K562 (cell line): ENCODE data around the gene AGAP1. TPM values are rescaled to one million over a fixed set of nuclear protein-coding genes. Genes with fewer than 3 reads are reported as not detected.
A peak's percentile ranks its signal among the peaks of the same experiment; 100 is the strongest.

ENCODE experiments used
- ATAC-seq: fragments of 200-7000 bp; cut with Tn5 transposase; 3 replicates; pipeline ENCODE4 v1.9.1; 2020; ENCODE audit warnings: moderate library complexity
- BruUV-seq: library from RNA; stranded (reverse); fragments of 400-500 nt; replicated peaks from 2 replicates; lab custom pipeline; 2021; lab: Mats Ljungman, UMichigan
- CTCF ChIA-PET: fragments of 300-600 bp; formaldehyde crosslinking; extraction: SDS; loops from one replicate; lab custom pipeline; 2021; ENCODE audit warnings: low intra/inter-chr PET ratio; lab: Yijun Ruan, JAX
- POLR2A ChIA-PET: fragments of 300-600, 350-650 bp; sonication (Branson Sonifier 250); formaldehyde crosslinking; extraction: SDS; loops from one replicate; lab custom pipeline; 2021; ENCODE audit warnings: antibody characterized with exemption, inconsistent platforms; lab: Yijun Ruan, JAX
- DNase-seq, 4 experiments: peaks; one replicate each; pipeline versions ENCODE4 v3.0.0 to v3.0.0-alpha.2; 2011 to 2018; ENCODE audit warnings: low spot score in 3 of 4, mixed read lengths in 3 of 4; ENCODE audit errors: extremely low read depth in 1 of 4
- FAIRE-seq: peaks from 2 replicates; lab custom pipeline; 2011; peaks lifted over from hg19 to GRCh38; lab: Jason Lieb, UNC
- H2AFZ ChIP-seq: 2 replicates; pipeline ENCODE4 v1.6.0; 2011; ENCODE audit warnings: low read depth, low read length, control low read depth, inconsistent platforms
- H3K27ac ChIP-seq: fragments of 200-600 bp; 3 replicates; pipeline ENCODE4 v1.8.0; 2011; ENCODE audit warnings: low read depth, mild to moderate bottlenecking, control low read depth, inconsistent platforms, low read length, moderate library complexity, mixed read lengths; ENCODE audit errors: extremely low read depth
- H3K27me3 ChIP-seq, 2 experiments: fragments of 300-600 bp in 1 of 2; 2 replicates in 1 of 2; 3 replicates in 1 of 2; pipeline versions ENCODE4 v1.6.0 to v1.8.0; 2011; ENCODE audit warnings: inconsistent platforms in 2 of 2, low read length in 2 of 2, mild to moderate bottlenecking in 1 of 2, mixed read lengths in 1 of 2, moderate library complexity in 1 of 2; ENCODE audit not compliant: control insufficient read depth in 2 of 2, insufficient read depth in 2 of 2
- H3K36me3 ChIP-seq: fragments of 300-600 bp; 3 replicates; pipeline ENCODE4 v1.8.0; 2011; ENCODE audit warnings: mild to moderate bottlenecking, low read length, inconsistent platforms; ENCODE audit not compliant: control insufficient read depth, insufficient read depth
- H3K4me1 ChIP-seq, 2 experiments: fragments of 200-600 bp in 1 of 2; replicated peaks in 1 of 2; 2 replicates in 1 of 2; 3 replicates in 1 of 2; pipeline versions ENCODE4 v1.5.1 to v1.8.0; 2011; ENCODE audit warnings: inconsistent platforms in 2 of 2, low read length in 2 of 2, mild to moderate bottlenecking in 1 of 2, mixed read lengths in 1 of 2, moderate library complexity in 1 of 2; ENCODE audit not compliant: control insufficient read depth in 2 of 2, insufficient read depth in 2 of 2
- H3K4me2 ChIP-seq: 2 replicates; pipeline ENCODE4 v1.6.1; 2011; ENCODE audit warnings: low read length, control low read depth, inconsistent platforms, mixed read lengths; ENCODE audit not compliant: insufficient read depth
- H3K4me3 ChIP-seq: fragments of 200-600 bp; sonication (generic), shearing (Covaris generic); 2 replicates; pipeline ENCODE4 v1.5.1; 2016; ENCODE audit warnings: control low read depth, inconsistent platforms
- H3K79me2 ChIP-seq: fragments of 200-600 bp; 3 replicates; pipeline ENCODE4 v1.8.0; 2011; ENCODE audit warnings: low read length, inconsistent platforms; ENCODE audit not compliant: control insufficient read depth, insufficient read depth
- H3K9ac ChIP-seq, 2 experiments: 2 replicates each; pipeline versions ENCODE4 v1.6.0 to v1.6.1; 2011; ENCODE audit warnings: low read depth in 2 of 2, low read length in 2 of 2, control low read depth in 1 of 2, inconsistent platforms in 1 of 2, mild to moderate bottlenecking in 1 of 2, mixed read lengths in 1 of 2; ENCODE audit not compliant: insufficient read depth in 1 of 2
- H3K9me1 ChIP-seq: one replicate; pipeline ENCODE4 v1.6.0; 2011; ENCODE audit warnings: inconsistent platforms, mild to moderate bottlenecking, low read length, moderate library complexity; ENCODE audit not compliant: control insufficient read depth, insufficient read depth
- H3K9me3 ChIP-seq: replicated peaks from 2 replicates; pipeline ENCODE4 v1.5.1; 2011; ENCODE audit warnings: low read depth, low read length, inconsistent platforms; ENCODE audit not compliant: control insufficient read depth, insufficient read depth
- H4K20me1 ChIP-seq: replicated peaks from 2 replicates; pipeline ENCODE4 v1.6.1; 2011; ENCODE audit warnings: low read length, inconsistent platforms, mixed read lengths; ENCODE audit not compliant: control insufficient read depth, insufficient read depth
- CREBBP ChIP-seq: IDR thresholded peaks from one replicate; pipeline ENCODE4 v1.6.1; 2012; ENCODE audit warnings: low read depth, mild to moderate bottlenecking, control low read depth, inconsistent platforms, low read length
- ESRRB ChIP-seq: fragments of 250-450 bp; sonication (Bioruptor Pico); IDR thresholded peaks from 2 replicates; pipeline ENCODE4 v1.5.0; 2020; ENCODE audit warnings: mild to moderate bottlenecking, moderate library complexity, borderline replicate concordance
- KLF6 ChIP-seq: fragments of 250-450 bp; sonication (Bioruptor Pico); IDR thresholded peaks from 2 replicates; pipeline ENCODE4 v1.4.0; 2020; ENCODE audit warnings: mild to moderate bottlenecking, moderate library complexity, borderline replicate concordance
- MCM5 ChIP-seq: fragments of 450-650 bp; IDR thresholded peaks from 2 replicates; pipeline ENCODE4 v1.6.1; 2016; ENCODE audit warnings: low read depth
- MEIS2 ChIP-seq: fragments of 450-650 bp; IDR thresholded peaks from 2 replicates; pipeline ENCODE4 v1.6.1; 2014; ENCODE audit warnings: mild to moderate bottlenecking; ENCODE audit not compliant: partially characterized antibody
- MYC ChIP-seq, 2 experiments: fragments of 250-450 bp in 1 of 2; sonication (Bioruptor Pico) in 1 of 2; IDR thresholded peaks; 2 replicates each; pipeline versions ENCODE4 v1.5.1 to v1.6.1; 2012 to 2021; ENCODE audit warnings: low read depth in 2 of 2, borderline replicate concordance in 1 of 2, improper control_type of control experiment in 1 of 2, low read length in 1 of 2, mild to moderate bottlenecking in 1 of 2, moderate library complexity in 1 of 2
- PHF21A ChIP-seq: fragments of 450-650 bp; IDR thresholded peaks from 2 replicates; pipeline ENCODE4 v1.6.1; 2017; ENCODE audit warnings: low read depth, borderline replicate concordance
- RAD21 ChIP-seq, 2 experiments: fragments of 250-450 bp in 1 of 2; fragments of 450-650 bp in 1 of 2; sonication (Bioruptor Pico) in 1 of 2; formaldehyde crosslinking in 1 of 2; IDR thresholded peaks in 1 of 2; conservative IDR thresholded peaks in 1 of 2; 2 replicates each; pipeline versions ENCODE4 v1.4.0 to v1.8.0; 2020 to 2022; ENCODE audit warnings: mild to moderate bottlenecking in 2 of 2, moderate library complexity in 1 of 2
- SAFB2 ChIP-seq: fragments of 200-400 bp; formaldehyde crosslinking; IDR thresholded peaks from 2 replicates; pipeline ENCODE4 v1.6.1; 2018; ENCODE audit warnings: borderline replicate concordance, low read length, low read depth, moderate library complexity; ENCODE audit not compliant: severe bottlenecking
- SMC3 ChIP-seq: conservative IDR thresholded peaks from 2 replicates; pipeline ENCODE4 v1.6.1; 2011; ENCODE audit warnings: low read depth, low read length, improper control_type of control experiment; ENCODE audit not compliant: insufficient read depth
- TAF7 ChIP-seq: fragments of 450-650 bp; IDR thresholded peaks from 2 replicates; pipeline ENCODE4 v1.6.1; 2016; ENCODE audit warnings: missing genetic modification characterization, missing compliant biosample characterization
- TCF7 ChIP-seq: sonication (generic); IDR thresholded peaks from 2 replicates; pipeline ENCODE4 v1.6.1; 2016; ENCODE audit warnings: antibody characterized with exemption, borderline replicate concordance
- TCFL5 ChIP-seq: fragments of 250-450 bp; sonication (Bioruptor Pico); conservative IDR thresholded peaks from 2 replicates; pipeline ENCODE4 v1.6.1; 2021; ENCODE audit warnings: mild to moderate bottlenecking, moderate library complexity, matching md5 sums
- XRCC4 ChIP-seq: IDR thresholded peaks from one replicate; pipeline ENCODE4 v1.6.1; 2011; ENCODE audit not compliant: insufficient read depth, insufficient read length; ENCODE audit errors: extremely low read depth
- ZFP1 ChIP-seq: fragments of 450-650 bp; formaldehyde crosslinking; IDR thresholded peaks from 2 replicates; pipeline ENCODE4 v1.4.0; 2020; ENCODE audit warnings: mild to moderate bottlenecking, mixed read lengths
- ZNF197 ChIP-seq: fragments of 200-800 bp; sonication (Bioruptor generic); IDR thresholded peaks from 2 replicates; pipeline ENCODE4 v1.6.1; 2016; ENCODE audit warnings: low read depth, missing genetic modification characterization, missing compliant biosample characterization
- WGBS: fragments of 100-300 bp; shearing (Covaris generic); methylation state at CpG from one replicate; pipeline ENCODE4 v1.1.6; 2016; ENCODE audit warnings: low coverage, mixed read lengths; ENCODE audit not compliant: insufficient coverage; ENCODE audit errors: missing lambda C conversion rate; 5-methylcytosine and 5-hydroxymethylcytosine counted together
- in situ Hi-C: fragments of 300-500 bp; cut with MboI; formaldehyde crosslinking; loops from 4 replicates; pipeline ENCODE4 v1.15.0; 2018; ENCODE audit warnings: inconsistent platforms, mixed read lengths
- intact Hi-C: fragments of 100-400 bp; cut with micrococcal nuclease; formaldehyde crosslinking; loops from 2 replicates; pipeline ENCODE4 v1.14.2; 2022
- polyA plus RNA-seq, 8 experiments: library from polyadenylated mRNA; depleted of rRNA in 4 of 8; stranded (reverse) in 5 of 8; unstranded in 3 of 8; fragments of >200 nt; fragmentation: Nextera tagmentation in 2 of 8; fragmentation: Illumina TruSeq in 1 of 8; extraction: Ambion mirVana in 2 of 8; extraction: Trizol in 1 of 8; gene quantifications; 2 replicates each; pipeline versions ENCODE4 v1.2.1 to v1.2.3, GENCODE V29; 2011 to 2014; ENCODE audit warnings: inconsistent platforms in 1 of 8, missing spikeins in 1 of 8
- total RNA-seq, 7 experiments: library from RNA; depleted of rRNA in 6 of 7; stranded (reverse); fragments of >200 nt in 6 of 7; fragmentation: Illumina TruSeq in 2 of 7; extraction: Trizol in 2 of 7; gene quantifications; 2 replicates each; pipeline versions ENCODE4 v1.2.1 to v1.2.3, GENCODE V29; 2011 to 2021; ENCODE audit warnings: low replicate concordance in 1 of 7
- TF ChIP-seq, protein P1 (sequence below): sonication (generic); formaldehyde crosslinking; IDR thresholded peaks from 2 replicates; pipeline ENCODE4 v1.8.0; 2022; ENCODE audit warnings: mild to moderate bottlenecking, missing genetic modification reagents
- TF ChIP-seq, protein P2 (sequence below): sonication (generic); formaldehyde crosslinking; IDR thresholded peaks from 2 replicates; pipeline ENCODE4 v1.9.0; 2022; ENCODE audit warnings: mild to moderate bottlenecking, missing genetic modification reagents

AGAP1 gene
- total and polyA plus RNA-seq, 9 of the 15 experiments (the other 6 are each of a cell fraction or from before 2014, with no cell fraction given) = 1.3 to 24.0 (median 10.6) TPM

DNA sequence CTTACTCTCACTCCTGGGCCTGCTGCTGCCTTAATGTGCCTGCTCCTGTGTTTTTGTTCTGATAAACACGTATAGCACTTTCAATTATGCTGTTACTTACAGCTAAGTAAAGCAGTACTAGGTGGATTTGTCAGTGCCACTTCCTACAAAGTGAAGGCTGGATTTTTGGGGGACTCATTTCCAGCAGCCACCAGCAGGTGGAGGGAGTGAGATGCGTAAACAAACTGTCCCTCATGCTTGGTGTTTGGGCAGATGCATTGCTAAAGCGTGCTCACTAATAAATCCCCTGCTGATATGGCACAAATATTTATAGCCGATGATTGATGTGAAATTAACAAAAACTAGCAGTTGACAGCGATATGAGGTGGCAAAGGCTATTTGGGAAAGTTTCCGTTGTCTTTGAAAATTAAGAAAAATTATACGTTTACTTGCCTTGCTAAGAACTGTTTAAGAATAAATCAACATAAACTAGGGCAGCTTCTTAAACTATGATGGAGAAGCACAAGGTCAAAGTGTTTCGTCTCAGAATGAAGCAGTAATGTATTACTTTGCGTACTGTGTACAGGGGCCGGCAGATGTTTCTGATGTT is 101.7 kb downstream of the AGAP1 start:
- Histone ChIP-seq H2AFZ (no peak overlapping the region), H3K9me1 (no peaks in the 10 kb centered on the region), H3K27ac (no peak overlapping the region), H3K36me3 (no peaks in the 10 kb centered on the region), H3K4me3 (no peak overlapping the region), H3K27me3 (no peaks in the 10 kb centered on the region), H3K4me1 (peaks cover 0 to 4% of the 10 kb centered on the region in 2 experiments; a peak in 2 of 5 replicates), H3K9ac (no peak overlapping the region), H3K4me2 (no peak overlapping the region), H3K9me3 (no peaks in the 10 kb centered on the region), H3K79me2 (peaks cover 64% of the 10 kb centered on the region), H4K20me1 (peaks cover 11% of the 10 kb centered on the region)
- intact Hi-C loops = loop anchor here (1.0 to 2.0 kb wide), 2 partner anchors 151 to 459 kb away; no protein-coding TSS in a partner anchor
- 40% methylated on average over 10 of the region's 10 CpGs for WGBS
- peak; percentile 81 for ATAC-seq
- BruUV-seq = no TSS peak
- FAIRE-seq = peak; percentile 89
- in situ Hi-C loops = no loop called here
- CTCF ChIA-PET = interaction anchor here (1.0 to 1.8 kb wide), 3 partner anchors 151 to 459 kb away, joined by 3 to 19 read pairs (median 11); no protein-coding TSS in a partner anchor
- peak; percentile 49 to 68 (median 52) for DNase-seq
- POLR2A ChIA-PET = no interaction called here
- TF ChIP-seq TAF7 (tag) (no peak), MEIS2 (peak; percentile 8), ZNF197 (no peak), SAFB2 (no peak), MCM5 (no peak), CREBBP (no peak), ZFP1 (CRISPR knock-in tag) (no peak), KLF6 (no peak), XRCC4 (no peak), TCF7 (no peak), MYC (IDR thresholded peaks at IDR 0.05; ENCODE audit: low read depth, low read length) (no peak), MYC (CRISPR knock-in tag; IDR thresholded peaks at IDR 0.05; ENCODE audit: borderline replicate concordance, low read depth) (no peak), ESRRB (CRISPR knock-in tag) (no peak), TCFL5 (no peak), SMC3 (peak; percentile 56), PHF21A (no peak), RAD21 (CRISPR knock-in tag; conservative IDR thresholded peaks at IDR 0.05 in 1 of 2, IDR thresholded peaks at IDR 0.05 in 1 of 2) (peak; percentile 54 to 75)
- TF ChIP-seq, protein P1, sequence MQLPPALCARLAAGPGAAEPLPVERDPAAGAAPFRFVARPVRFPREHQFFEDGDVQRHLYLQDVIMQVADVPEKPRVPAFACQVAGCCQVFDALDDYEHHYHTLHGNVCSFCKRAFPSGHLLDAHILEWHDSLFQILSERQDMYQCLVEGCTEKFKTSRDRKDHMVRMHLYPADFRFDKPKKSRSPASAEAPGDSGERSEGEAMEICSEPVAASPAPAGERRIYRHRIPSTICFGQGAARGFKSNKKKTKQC (CRISPR knock-in tag) = no peak
- TF ChIP-seq, protein P2, sequence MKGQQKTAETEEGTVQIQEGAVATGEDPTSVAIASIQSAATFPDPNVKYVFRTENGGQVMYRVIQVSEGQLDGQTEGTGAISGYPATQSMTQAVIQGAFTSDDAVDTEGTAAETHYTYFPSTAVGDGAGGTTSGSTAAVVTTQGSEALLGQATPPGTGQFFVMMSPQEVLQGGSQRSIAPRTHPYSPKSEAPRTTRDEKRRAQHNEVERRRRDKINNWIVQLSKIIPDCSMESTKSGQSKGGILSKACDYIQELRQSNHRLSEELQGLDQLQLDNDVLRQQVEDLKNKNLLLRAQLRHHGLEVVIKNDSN (CRISPR knock-in tag) = no peak
